ENCODE data around the gene BEX5.

GRCh38 chrX:102113367-102113766, 42.4 kb downstream of the BEX5 start:
- TF ChIP-seq CTCF (conservative IDR thresholded peaks at IDR 0.05; ENCODE audit: low read depth, low read length): no peak
- TF ChIP-seq EZH2 (IDR thresholded peaks at IDR 0.05; ENCODE audit: borderline replicate concordance, low read depth, low read length, poor library complexity, severe bottlenecking): no peak
